GM23338 (cell line): ENCODE data around the gene CDKAL1. TPM values are rescaled to one million over a fixed set of nuclear protein-coding genes. Genes with fewer than 3 reads are reported as not detected.

Source experiments
- ATAC-seq: fragments of 200-7000 bp; cut with Tn5 transposase; 3 replicates; pipeline ENCODE4 v1.9.1; 2020
- DNase-seq: peaks from one replicate; pipeline ENCODE4 v3.0.0-alpha.2; 2015; ENCODE audit warnings: low spot score
- H2AFZ ChIP-seq: fragments of 200-600 bp; sonication (generic); 2 replicates; pipeline ENCODE4 v1.8.0; 2016; ENCODE audit warnings: antibody characterized with exemption, mild to moderate bottlenecking, moderate library complexity
- H3F3A ChIP-seq: fragments of 200-600 bp; sonication (generic); replicated peaks from 2 replicates; pipeline ENCODE4 v1.8.0; 2017; ENCODE audit warnings: antibody characterized with exemption, mixed run types, low read depth
- H3K27ac ChIP-seq: fragments of 200-600 bp; sonication (generic); 2 replicates; pipeline ENCODE4 v1.6.1; 2016; ENCODE audit warnings: low read depth
- H3K27me3 ChIP-seq: fragments of 200-600 bp; sonication (generic); 2 replicates; pipeline ENCODE4 v1.8.0; 2016; ENCODE audit warnings: mild to moderate bottlenecking, mixed run types, moderate library complexity; ENCODE audit not compliant: insufficient read depth
- H3K36me3 ChIP-seq: fragments of 200-600 bp; sonication (generic); 2 replicates; pipeline ENCODE4 v1.8.0; 2016; ENCODE audit warnings: mild to moderate bottlenecking; ENCODE audit not compliant: insufficient read depth
- H3K4me1 ChIP-seq: fragments of 200-600 bp; sonication (generic); 2 replicates; pipeline ENCODE4 v1.8.0; 2016; ENCODE audit warnings: mild to moderate bottlenecking, moderate library complexity; ENCODE audit not compliant: insufficient read depth
- H3K4me2 ChIP-seq: fragments of 200-600 bp; sonication (generic); 2 replicates; pipeline ENCODE4 v1.7.1; 2017; ENCODE audit warnings: mixed run types
- H3K4me3 ChIP-seq: fragments of 200-600 bp; sonication (generic); 2 replicates; pipeline ENCODE4 v1.6.1; 2016; ENCODE audit warnings: mixed run types
- H3K79me2 ChIP-seq: fragments of 200-600 bp; sonication (generic); replicated peaks from 2 replicates; pipeline ENCODE4 v1.8.0; 2017; ENCODE audit warnings: mild to moderate bottlenecking; ENCODE audit not compliant: insufficient read depth
- H3K9me2 ChIP-seq: fragments of 200-600 bp; sonication (generic); 2 replicates; pipeline ENCODE4 v1.8.0; 2017; ENCODE audit not compliant: insufficient read depth
- H4K20me1 ChIP-seq: fragments of 200-600 bp; sonication (generic); replicated peaks from 2 replicates; pipeline ENCODE4 v1.8.0; 2017; ENCODE audit warnings: mild to moderate bottlenecking; ENCODE audit not compliant: insufficient read depth
- H3K27ac Mint-ChIP-seq: 2 replicates; pipeline ENCODE4 v1.8.0; 2020; ENCODE audit warnings: inconsistent platforms, mild to moderate bottlenecking, moderate library complexity, mixed read lengths
- H3K27me3 Mint-ChIP-seq: 3 replicates; pipeline ENCODE4 v1.8.0; 2022; ENCODE audit warnings: low read depth, mild to moderate bottlenecking, moderate library complexity, mixed read lengths, inconsistent platforms; ENCODE audit not compliant: insufficient read depth, poor library complexity
- H3K36me3 Mint-ChIP-seq: 3 replicates; pipeline ENCODE4 v1.8.0; 2021; ENCODE audit warnings: low read depth, mild to moderate bottlenecking, inconsistent platforms, moderate library complexity, mixed read lengths
- H3K4me1 Mint-ChIP-seq: 3 replicates; pipeline ENCODE4 v1.8.0; 2020; ENCODE audit warnings: mild to moderate bottlenecking, inconsistent platforms, mixed read lengths
- H3K4me3 Mint-ChIP-seq: 3 replicates; pipeline ENCODE4 v1.8.0; 2021; ENCODE audit warnings: moderate library complexity, mild to moderate bottlenecking, inconsistent platforms, mixed read lengths
- H3K9me3 Mint-ChIP-seq: 3 replicates; pipeline ENCODE4 v1.8.0; 2020; ENCODE audit warnings: moderate library complexity, mild to moderate bottlenecking, inconsistent platforms, mixed read lengths
- CREB1 ChIP-seq: fragments of 250-450 bp; sonication (Bioruptor Pico); IDR thresholded peaks from 2 replicates; pipeline ENCODE4 v1.5.0; 2020; ENCODE audit warnings: low read depth, mild to moderate bottlenecking, moderate library complexity
- CTCF ChIP-seq, 2 experiments: fragments of 200-600 bp in 1 of 2; sonication (generic) in 1 of 2; conservative IDR thresholded peaks; 2 replicates each; pipeline versions ENCODE4 v1.5.1 to v1.6.1; 2016 to 2017; ENCODE audit warnings: antibody characterized with exemption in 2 of 2, low read depth in 2 of 2, mild to moderate bottlenecking in 2 of 2, moderate library complexity in 1 of 2
- ETS1 ChIP-seq: IDR thresholded peaks from 2 replicates; pipeline ENCODE4 v1.6.1; 2016; ENCODE audit warnings: antibody characterized with exemption
- EZH2phosphoT487 ChIP-seq: fragments of 200-600 bp; sonication (generic); IDR thresholded peaks from one replicate; pipeline ENCODE4 v1.8.1; 2018; ENCODE audit warnings: antibody characterized with exemption; ENCODE audit not compliant: unreplicated experiment
- NANOG ChIP-seq: IDR thresholded peaks from 2 replicates; pipeline ENCODE4 v1.6.1; 2016; ENCODE audit warnings: antibody characterized with exemption, borderline replicate concordance
- POLR2AphosphoS5 ChIP-seq: IDR thresholded peaks from 2 replicates; pipeline ENCODE4 v1.6.1; 2016; ENCODE audit warnings: antibody characterized with exemption, low read depth
- STAT1 ChIP-seq: IDR thresholded peaks from one replicate; pipeline ENCODE4 v1.6.1; 2016; ENCODE audit warnings: antibody characterized with exemption; ENCODE audit not compliant: unreplicated experiment
- ZNF114 ChIP-seq: fragments of 250-450 bp; sonication (Bioruptor Pico); IDR thresholded peaks from 2 replicates; pipeline ENCODE4 v1.5.0; 2020; ENCODE audit warnings: mild to moderate bottlenecking, moderate library complexity
- ZNF462 ChIP-seq: fragments of 250-450 bp; sonication (Bioruptor Pico); IDR thresholded peaks from 2 replicates; pipeline ENCODE4 v1.5.0; 2020; ENCODE audit warnings: mild to moderate bottlenecking, moderate library complexity
- polyA plus RNA-seq: library from polyadenylated mRNA; unstranded; fragments of >200 nt; fragmentation: Nextera tagmentation; extraction: Ambion mirVana; gene quantifications from 2 replicates; pipeline ENCODE4 v1.2.1, GENCODE V29; 2016
- total RNA-seq: library from RNA; depleted of rRNA; stranded (reverse); fragments of >200 nt; shearing (Covaris generic); gene quantifications from 2 replicates; pipeline ENCODE4 v1.2.3, GENCODE V29; 2014

Gene CDKAL1
- total and polyA plus RNA-seq, 2 experiments from 2014 or later, result 17.8 to 35.0 TPM

- TF ChIP-seq ZNF462 (CRISPR knock-in tag), result no peak
- TF ChIP-seq POLR2AphosphoS5, result no peak
- TF ChIP-seq CREB1 (CRISPR knock-in tag), result no peak
- TF ChIP-seq ZNF114 (CRISPR knock-in tag), result no peak
- no peak for TF ChIP-seq EZH2phosphoT487
- no peak for TF ChIP-seq ETS1
- no peak for TF ChIP-seq STAT1
- no peak for TF ChIP-seq NANOG
Observed at GRCh38 chr6:20626165-20626564, 91.9 kb downstream of the CDKAL1 start (continued).

GRCh38 chr6:20629509-20629908, 95.3 kb downstream of the CDKAL1 start:
- ATAC-seq, result peak; percentile 75
- H4K20me1 ChIP-seq, result no peaks in the 10 kb centered on the region
- no peak for TF ChIP-seq CTCF (conservative IDR thresholded peaks at IDR 0.05; ENCODE audit: low read depth in 2 of 2)

More at GRCh38 chr6:20629509-20629908, 95.3 kb downstream of the CDKAL1 start:
- no peaks in the 10 kb centered on the region for H3K27me3 ChIP-seq
- Mint-ChIP-seq H3K9me3 (no peaks in the 10 kb centered on the region), H3K27ac (peak overlapping the region; percentile 51), H3K4me3 (no peak overlapping the region), H3K36me3 (no peaks in the 10 kb centered on the region), H3K27me3 (no peaks in the 10 kb centered on the region), H3K4me1 (peaks cover 35% of the 10 kb centered on the region)
- no peaks in the 10 kb centered on the region for H3K36me3 ChIP-seq
- H3K9me2 ChIP-seq, result no peaks in the 10 kb centered on the region
- H3K4me2 ChIP-seq, result peak overlapping the region; percentile 46; the same call in 1 of the 2 replicates
- H3F3A ChIP-seq, result no peaks in the 10 kb centered on the region
- DNase-seq, result peak; percentile 22
- H3K4me3 ChIP-seq, result no peak overlapping the region
- H3K79me2 ChIP-seq, result peaks cover 17% of the 10 kb centered on the region; the same call in 1 of the 2 replicates
- H3K4me1 ChIP-seq, result peaks cover 35% of the 10 kb centered on the region
- no peak overlapping the region for H3K27ac ChIP-seq
- no peak overlapping the region for H2AFZ ChIP-seq
